Caco-2 (cell line): ENCODE results near the gene UPK3B. TPM values are rescaled to one million over a fixed set of nuclear protein-coding genes. Genes with fewer than 3 reads are reported as not detected.
A peak's percentile ranks its signal among the peaks of the same experiment; 100 is the strongest.
"Not testable (repeated sequence)": the region's sequence is repeated elsewhere in the genome, so short reads cannot be mapped to it uniquely, and the experiment has no call there.

Source experiments
- BruUV-seq: library from RNA; stranded (reverse); fragments of 400-500 nt; replicated peaks from 2 replicates; lab custom pipeline; 2021; lab: Mats Ljungman, UMichigan
- CTCF ChIA-PET: fragments of 300-600 bp; sonication (Branson Sonifier 250); formaldehyde crosslinking; loops from one replicate; lab custom pipeline; 2022; ENCODE audit warnings: antibody characterized with exemption; lab: Charles Lee
- POLR2A ChIA-PET: fragments of 300-600 bp; sonication (Branson Sonifier 250); formaldehyde crosslinking; loops from one replicate; lab custom pipeline; 2022; ENCODE audit warnings: antibody characterized with exemption; lab: Charles Lee
- DNase-seq, 2 experiments: peaks; one replicate each; pipeline versions ENCODE4 v3.0.0 to v3.0.0-alpha.2; 2020 to 2022
- H3K27me3 ChIP-seq: replicated peaks from 2 replicates; pipeline ENCODE4 v1.6.0; 2011; ENCODE audit warnings: low read length; ENCODE audit not compliant: control insufficient read depth, insufficient read depth
- H3K36me3 ChIP-seq: 2 replicates; pipeline ENCODE4 v1.5.1; 2011; ENCODE audit warnings: low read length; ENCODE audit not compliant: control insufficient read depth, insufficient read depth
- H3K4me1 ChIP-seq: fragments of 250-450 bp; sonication (Bioruptor Pico); 2 replicates; pipeline ENCODE4 v1.5.1; 2020; ENCODE audit warnings: mild to moderate bottlenecking
- H3K4me3 ChIP-seq: 2 replicates; pipeline ENCODE4 v1.5.1; 2011; ENCODE audit warnings: low read depth, mild to moderate bottlenecking, control low read depth, low read length
- H3K9me3 ChIP-seq: fragments of 250-450 bp; sonication (Bioruptor Pico); 2 replicates; pipeline ENCODE4 v1.5.1; 2020; ENCODE audit warnings: mild to moderate bottlenecking, moderate library complexity
- H3K27ac Mint-ChIP-seq: one replicate; pipeline ENCODE4 v1.8.0; 2022; ENCODE audit warnings: mixed read lengths; ENCODE audit not compliant: unreplicated experiment
- H3K27me3 Mint-ChIP-seq: one replicate; pipeline ENCODE4 v1.8.0; 2022; ENCODE audit warnings: mixed read lengths; ENCODE audit not compliant: insufficient read depth, unreplicated experiment
- H3K36me3 Mint-ChIP-seq: one replicate; pipeline ENCODE4 v1.8.0; 2022; ENCODE audit warnings: mild to moderate bottlenecking, mixed read lengths; ENCODE audit not compliant: insufficient read depth, unreplicated experiment
- H3K4me1 Mint-ChIP-seq: one replicate; pipeline ENCODE4 v1.8.0; 2022; ENCODE audit warnings: low read depth, mixed read lengths; ENCODE audit not compliant: unreplicated experiment
- H3K4me3 Mint-ChIP-seq: one replicate; pipeline ENCODE4 v1.8.0; 2022; ENCODE audit warnings: mild to moderate bottlenecking, moderate library complexity, mixed read lengths; ENCODE audit not compliant: unreplicated experiment
- H3K9me3 Mint-ChIP-seq: one replicate; pipeline ENCODE4 v1.8.0; 2022; ENCODE audit warnings: mixed read lengths; ENCODE audit not compliant: unreplicated experiment
- intact Hi-C: fragments of 100-400 bp; cut with micrococcal nuclease; formaldehyde crosslinking; loops from one replicate; pipeline ENCODE4 v1.10.0; 2022; ENCODE audit not compliant: unreplicated experiment
- total RNA-seq: library from RNA; stranded (reverse); gene quantifications from 2 replicates; pipeline ENCODE4 v1.2.3, GENCODE V29; 2022

UPK3B gene
- total RNA-seq, 1 experiment from 2014 or later: 9.1 TPM

GRCh38 chr7:76543197-76543596 lies 32.8 kb downstream of the UPK3B start, which contains the start of gene SPDYE16:
SPDYE16 (minus strand) TSS chr7:76543297; CDS start chr7:76541459, 1,838 bp downstream.
- BruUV-seq, POLR2A ChIA-PET, H3K4me1 Mint-ChIP-seq, H3K9me3 Mint-ChIP-seq, H3K4me3 ChIP-seq, H3K36me3 ChIP-seq, H3K27ac Mint-ChIP-seq, H3K4me3 Mint-ChIP-seq, H3K27me3 Mint-ChIP-seq, intact Hi-C loops, H3K27me3 ChIP-seq, H3K36me3 Mint-ChIP-seq, CTCF ChIA-PET, H3K9me3 ChIP-seq, H3K4me1 ChIP-seq, DNase-seq: not testable (repeated sequence)

DNA sequence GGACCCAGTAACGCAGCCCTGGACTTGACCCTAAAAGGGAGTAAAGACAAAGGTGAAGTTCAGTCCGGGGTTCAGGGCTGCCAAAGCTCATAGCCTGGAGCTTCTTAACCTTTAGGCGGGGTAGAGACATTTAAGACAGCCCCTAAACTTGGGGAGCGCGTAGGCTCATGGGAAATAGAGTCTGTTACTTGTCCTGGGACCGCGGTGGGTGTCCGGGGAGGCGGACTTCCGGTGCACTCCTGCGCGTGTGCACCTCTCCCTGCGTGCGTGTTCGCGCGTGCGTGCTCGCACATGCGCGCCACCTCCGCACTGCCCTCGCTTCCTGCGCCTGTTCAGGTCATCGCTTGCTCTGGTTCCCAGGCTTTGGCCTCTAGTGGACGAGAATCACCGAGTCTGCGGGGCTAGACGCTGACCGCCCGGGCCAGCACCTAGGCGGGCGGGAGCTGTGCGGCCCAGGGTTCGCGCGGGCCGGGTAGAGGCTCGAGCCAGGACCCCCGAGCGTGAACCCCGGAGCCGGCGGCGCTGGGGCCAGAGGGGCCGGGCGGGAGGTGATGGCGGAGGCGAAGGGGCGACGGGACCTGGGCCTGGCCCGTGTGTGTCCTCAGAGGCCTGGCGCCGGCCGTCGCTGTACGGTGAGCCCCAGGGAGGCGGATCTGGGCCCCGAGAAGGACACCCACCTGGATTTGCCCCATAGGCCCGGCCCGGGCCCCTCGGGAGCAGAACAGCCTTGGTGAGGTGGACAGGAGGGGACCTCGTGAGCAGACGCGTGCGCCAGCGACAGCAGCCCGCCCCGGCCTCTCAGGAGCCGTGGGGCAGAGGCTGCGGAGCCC lies 38.9 kb downstream of the UPK3B start:
- H3K36me3 ChIP-seq, H3K27me3 ChIP-seq, intact Hi-C loops, H3K9me3 Mint-ChIP-seq, POLR2A ChIA-PET, H3K9me3 ChIP-seq, BruUV-seq, H3K27me3 Mint-ChIP-seq, H3K4me1 Mint-ChIP-seq, CTCF ChIA-PET, H3K4me1 ChIP-seq: not testable (repeated sequence)
- Mint-ChIP-seq H3K36me3 (peaks cover 29% of the 10 kb centered on the region), H3K4me3 (peak overlapping the region; percentile 97), H3K27ac (peak overlapping the region; percentile 93)
- DNase-seq: peak; percentile 91 to 94
- H3K4me3 ChIP-seq: peak overlapping the region; percentile 82

DNA sequence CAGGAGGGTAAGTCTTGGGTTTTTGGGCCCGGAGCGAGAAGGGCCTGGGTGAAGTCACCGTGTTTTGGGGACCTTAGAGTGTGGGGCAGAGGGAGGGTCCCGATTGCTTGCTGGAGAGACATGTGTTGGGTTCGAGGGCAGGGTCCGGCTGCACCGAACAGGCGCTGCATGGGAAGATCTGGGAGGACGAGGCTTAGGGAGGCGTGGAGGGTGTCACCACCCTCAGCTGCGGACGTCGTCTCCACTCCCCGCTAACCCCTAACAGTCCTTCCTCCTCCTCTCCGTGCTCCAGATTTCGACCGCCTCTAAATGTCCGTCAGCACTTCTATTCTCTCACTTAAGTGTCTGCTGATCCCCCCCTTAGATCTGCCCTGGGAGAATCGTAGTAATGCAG lies 39.5 kb downstream of the UPK3B start:
- intact Hi-C loops, CTCF ChIA-PET, POLR2A ChIA-PET, H3K36me3 ChIP-seq, H3K4me1 ChIP-seq, H3K27me3 ChIP-seq, H3K4me1 Mint-ChIP-seq, DNase-seq, BruUV-seq, H3K9me3 Mint-ChIP-seq, H3K9me3 ChIP-seq, H3K27me3 Mint-ChIP-seq: not testable (repeated sequence)
- Mint-ChIP-seq H3K36me3 (peaks cover 34% of the 10 kb centered on the region), H3K27ac (peak overlapping the region; percentile 93), H3K4me3 (peak overlapping the region; percentile 97)
- peak overlapping the region; percentile 82 for H3K4me3 ChIP-seq

- POLR2A ChIA-PET, DNase-seq, H3K4me3 Mint-ChIP-seq, H3K4me1 Mint-ChIP-seq, H3K9me3 ChIP-seq, intact Hi-C loops, H3K27me3 Mint-ChIP-seq, H3K36me3 ChIP-seq, H3K27ac Mint-ChIP-seq, H3K27me3 ChIP-seq, H3K4me1 ChIP-seq, CTCF ChIA-PET, H3K4me3 ChIP-seq, H3K9me3 Mint-ChIP-seq: not testable (repeated sequence)
- TSS peak; percentile 7 for BruUV-seq
- H3K36me3 Mint-ChIP-seq: peaks cover 43% of the 10 kb centered on the region
Observed at GRCh38 chr7:76551992-76552391, 41.6 kb downstream of the UPK3B start.

- H3K9me3 Mint-ChIP-seq, H3K27ac Mint-ChIP-seq, H3K4me3 Mint-ChIP-seq, H3K4me1 ChIP-seq, H3K4me3 ChIP-seq, CTCF ChIA-PET, H3K36me3 ChIP-seq, BruUV-seq, POLR2A ChIA-PET, H3K27me3 ChIP-seq, H3K27me3 Mint-ChIP-seq, DNase-seq, intact Hi-C loops, H3K9me3 ChIP-seq: not testable (repeated sequence)
- H3K4me1 Mint-ChIP-seq: peaks cover 12% of the 10 kb centered on the region
- H3K36me3 Mint-ChIP-seq: peaks cover 21% of the 10 kb centered on the region
Observed at GRCh38 chr7:76559685-76560084, 49.3 kb downstream of the UPK3B start.

DNA sequence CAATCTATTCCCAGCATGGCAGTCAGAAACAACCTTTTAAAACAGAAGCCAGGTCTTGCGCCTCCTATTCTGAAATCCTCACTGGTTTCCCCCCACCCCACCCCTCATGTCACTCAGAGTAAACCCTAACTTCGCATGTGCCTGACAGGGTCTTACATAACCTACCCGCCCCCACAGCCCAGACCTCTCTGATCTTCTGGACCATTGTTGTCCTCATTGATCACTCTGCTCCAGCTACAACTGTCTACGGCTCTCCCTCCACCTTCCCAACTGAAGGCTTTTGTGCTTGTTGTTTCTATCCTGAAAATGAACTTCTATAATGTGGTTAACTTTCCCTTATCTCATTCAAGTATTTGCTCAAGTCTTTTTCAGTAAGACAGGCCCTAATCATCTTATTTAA lies 49.8 kb downstream of the UPK3B start:
- H3K9me3 Mint-ChIP-seq, DNase-seq, H3K27me3 Mint-ChIP-seq, H3K27ac Mint-ChIP-seq, intact Hi-C loops, CTCF ChIA-PET, H3K36me3 ChIP-seq, BruUV-seq, H3K4me3 ChIP-seq, POLR2A ChIA-PET, H3K4me3 Mint-ChIP-seq, H3K4me1 ChIP-seq, H3K9me3 ChIP-seq, H3K27me3 ChIP-seq: not testable (repeated sequence)
- peaks cover 12% of the 10 kb centered on the region for H3K4me1 Mint-ChIP-seq
- peaks cover 16% of the 10 kb centered on the region for H3K36me3 Mint-ChIP-seq

DNA sequence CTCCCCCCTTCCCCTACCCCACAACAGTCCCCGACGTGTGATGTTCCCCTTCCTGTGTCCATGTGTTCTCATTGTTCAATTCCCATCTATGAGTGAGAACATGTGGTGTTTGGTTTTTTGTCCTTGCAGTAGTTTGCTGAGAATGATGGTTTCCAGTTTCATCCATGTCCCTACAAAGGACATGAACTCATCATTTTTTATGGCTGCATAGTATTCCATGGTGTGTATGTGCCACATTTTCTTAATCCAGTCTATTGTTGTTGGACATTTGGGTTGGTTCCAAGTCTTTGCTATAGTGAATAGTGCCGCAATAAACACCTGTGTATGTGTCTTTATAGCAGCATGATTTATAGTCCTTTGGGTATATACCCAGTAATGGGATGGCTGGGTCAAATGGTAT lies 51.0 kb downstream of the UPK3B start:
- Mint-ChIP-seq H3K36me3 (peaks cover 22% of the 10 kb centered on the region), H3K4me1 (peaks cover 19% of the 10 kb centered on the region), H3K9me3 (peaks cover 10% of the 10 kb centered on the region)
- H3K36me3 ChIP-seq, H3K4me3 Mint-ChIP-seq, H3K27me3 Mint-ChIP-seq, H3K4me3 ChIP-seq, DNase-seq, H3K27ac Mint-ChIP-seq, H3K27me3 ChIP-seq, BruUV-seq, H3K9me3 ChIP-seq, H3K4me1 ChIP-seq, POLR2A ChIA-PET, intact Hi-C loops, CTCF ChIA-PET: not testable (repeated sequence)
